Vagina (tissue), 2 donors: ENCODE measurements around the gene LPXN.

Experiments
- POLR2A ChIP-seq, 2 donors: fragments of 450-650 bp; IDR thresholded peaks; one replicate each; pipeline ENCODE4 v1.6.1; 2017; ENCODE audit warnings: antibody characterized with exemption in 2 of 2, mild to moderate bottlenecking in 2 of 2, moderate library complexity in 2 of 2
- POLR2AphosphoS5 ChIP-seq, 2 donors: sonication (generic); formaldehyde crosslinking; IDR thresholded peaks; one replicate each; pipeline ENCODE4 v1.9.0; 2017; ENCODE audit warnings: antibody characterized with exemption in 2 of 2, mild to moderate bottlenecking in 2 of 2, low read depth in 1 of 2; ENCODE audit not compliant: insufficient read depth in 1 of 2
- TF ChIP-seq, protein P1 (sequence below), 3 experiments: fragments of 450-650 bp in 2 of 3; fragments of 200-600 bp in 1 of 3; sonication (generic) in 1 of 3; IDR thresholded peaks; one replicate each; pipeline ENCODE4 v1.5.1; 2017 to 2019; ENCODE audit warnings: antibody characterized with exemption in 3 of 3, mild to moderate bottlenecking in 2 of 3, moderate library complexity in 2 of 3

DNA sequence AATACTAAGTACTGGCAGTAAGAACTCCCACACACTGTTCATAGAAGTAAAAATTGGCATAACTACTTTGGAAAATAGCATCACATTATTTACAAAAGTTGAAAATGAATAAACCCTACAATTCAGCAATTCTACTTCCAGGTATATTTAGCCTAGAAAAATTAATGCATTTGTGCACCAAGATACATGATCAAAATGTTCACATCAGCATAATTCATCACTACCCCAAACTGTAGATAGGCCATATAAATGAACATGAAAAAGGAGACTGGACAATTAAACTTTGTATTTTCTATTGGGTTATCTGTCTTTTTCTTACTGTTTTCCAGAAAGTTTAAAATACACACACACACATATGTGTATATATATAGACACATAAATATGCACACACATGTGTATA, 73.7 kb downstream of the LPXN start:
- TF ChIP-seq, protein P1, sequence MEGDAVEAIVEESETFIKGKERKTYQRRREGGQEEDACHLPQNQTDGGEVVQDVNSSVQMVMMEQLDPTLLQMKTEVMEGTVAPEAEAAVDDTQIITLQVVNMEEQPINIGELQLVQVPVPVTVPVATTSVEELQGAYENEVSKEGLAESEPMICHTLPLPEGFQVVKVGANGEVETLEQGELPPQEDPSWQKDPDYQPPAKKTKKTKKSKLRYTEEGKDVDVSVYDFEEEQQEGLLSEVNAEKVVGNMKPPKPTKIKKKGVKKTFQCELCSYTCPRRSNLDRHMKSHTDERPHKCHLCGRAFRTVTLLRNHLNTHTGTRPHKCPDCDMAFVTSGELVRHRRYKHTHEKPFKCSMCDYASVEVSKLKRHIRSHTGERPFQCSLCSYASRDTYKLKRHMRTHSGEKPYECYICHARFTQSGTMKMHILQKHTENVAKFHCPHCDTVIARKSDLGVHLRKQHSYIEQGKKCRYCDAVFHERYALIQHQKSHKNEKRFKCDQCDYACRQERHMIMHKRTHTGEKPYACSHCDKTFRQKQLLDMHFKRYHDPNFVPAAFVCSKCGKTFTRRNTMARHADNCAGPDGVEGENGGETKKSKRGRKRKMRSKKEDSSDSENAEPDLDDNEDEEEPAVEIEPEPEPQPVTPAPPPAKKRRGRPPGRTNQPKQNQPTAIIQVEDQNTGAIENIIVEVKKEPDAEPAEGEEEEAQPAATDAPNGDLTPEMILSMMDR (IDR thresholded peaks at IDR 0.05): no peak
- TF ChIP-seq POLR2AphosphoS5 (IDR thresholded peaks at IDR 0.05; ENCODE audit: insufficient read depth in 1 of 2, low read depth in 1 of 2) (no peak), POLR2A (IDR thresholded peaks at IDR 0.05) (no peak)
